Measurements from ENCODE around the gene C10orf95. TPM values are rescaled to one million over a fixed set of nuclear protein-coding genes. Genes with fewer than 3 reads are reported as not detected.

Gene C10orf95
- total RNA-seq, 4 donors from 2014 or later, result 0.85 to 2.8 TPM; not detected in 2

DNA sequence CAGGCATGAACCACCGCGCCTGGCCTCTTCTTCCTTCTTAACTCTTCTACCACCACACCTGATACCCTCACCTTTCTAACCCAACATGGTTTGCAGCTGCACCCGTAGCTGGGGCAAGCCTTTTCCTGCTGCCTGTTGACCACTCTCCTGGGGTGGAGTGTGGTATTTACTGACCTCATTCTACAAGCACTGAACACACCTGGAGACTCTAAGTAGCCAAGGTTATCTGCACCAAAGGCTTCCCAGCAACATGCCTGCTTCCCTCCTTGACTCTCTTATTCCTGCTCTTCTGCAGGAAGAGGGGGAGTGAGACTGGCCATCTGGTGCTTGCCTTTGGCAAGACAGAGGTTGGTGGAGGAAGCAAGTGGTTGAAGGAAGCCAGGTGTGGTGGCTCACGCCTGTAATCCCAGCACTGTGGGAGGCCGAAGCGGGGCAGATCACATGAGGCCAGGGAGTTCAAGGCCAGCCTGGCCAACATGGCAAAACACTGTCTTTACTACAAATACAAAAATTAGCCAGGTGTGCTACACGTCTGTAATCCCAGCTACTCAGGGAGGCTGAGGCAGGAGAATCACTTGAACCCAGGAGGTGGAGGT is 41.1 kb upstream of the C10orf95 start:
- Histone ChIP-seq H3K9me3 (no peaks in the 10 kb centered on the region), H3K36me3 (peaks cover 0 to 32% (median 5%) of the 10 kb centered on the region in 3 donors), H3K4me1 (peaks cover 0 to 9% (median 0%) of the 10 kb centered on the region in 4 donors), H3K4me3 (no peak overlapping the region), H3K27ac (no peak overlapping the region), H3K27me3 (no peaks in the 10 kb centered on the region)
- no peak for DNase-seq
- TF ChIP-seq POLR2A (IDR thresholded peaks at IDR 0.05), result no peak
- TF ChIP-seq, protein P1, sequence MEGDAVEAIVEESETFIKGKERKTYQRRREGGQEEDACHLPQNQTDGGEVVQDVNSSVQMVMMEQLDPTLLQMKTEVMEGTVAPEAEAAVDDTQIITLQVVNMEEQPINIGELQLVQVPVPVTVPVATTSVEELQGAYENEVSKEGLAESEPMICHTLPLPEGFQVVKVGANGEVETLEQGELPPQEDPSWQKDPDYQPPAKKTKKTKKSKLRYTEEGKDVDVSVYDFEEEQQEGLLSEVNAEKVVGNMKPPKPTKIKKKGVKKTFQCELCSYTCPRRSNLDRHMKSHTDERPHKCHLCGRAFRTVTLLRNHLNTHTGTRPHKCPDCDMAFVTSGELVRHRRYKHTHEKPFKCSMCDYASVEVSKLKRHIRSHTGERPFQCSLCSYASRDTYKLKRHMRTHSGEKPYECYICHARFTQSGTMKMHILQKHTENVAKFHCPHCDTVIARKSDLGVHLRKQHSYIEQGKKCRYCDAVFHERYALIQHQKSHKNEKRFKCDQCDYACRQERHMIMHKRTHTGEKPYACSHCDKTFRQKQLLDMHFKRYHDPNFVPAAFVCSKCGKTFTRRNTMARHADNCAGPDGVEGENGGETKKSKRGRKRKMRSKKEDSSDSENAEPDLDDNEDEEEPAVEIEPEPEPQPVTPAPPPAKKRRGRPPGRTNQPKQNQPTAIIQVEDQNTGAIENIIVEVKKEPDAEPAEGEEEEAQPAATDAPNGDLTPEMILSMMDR (IDR thresholded peaks at IDR 0.05), result no peak

DNA sequence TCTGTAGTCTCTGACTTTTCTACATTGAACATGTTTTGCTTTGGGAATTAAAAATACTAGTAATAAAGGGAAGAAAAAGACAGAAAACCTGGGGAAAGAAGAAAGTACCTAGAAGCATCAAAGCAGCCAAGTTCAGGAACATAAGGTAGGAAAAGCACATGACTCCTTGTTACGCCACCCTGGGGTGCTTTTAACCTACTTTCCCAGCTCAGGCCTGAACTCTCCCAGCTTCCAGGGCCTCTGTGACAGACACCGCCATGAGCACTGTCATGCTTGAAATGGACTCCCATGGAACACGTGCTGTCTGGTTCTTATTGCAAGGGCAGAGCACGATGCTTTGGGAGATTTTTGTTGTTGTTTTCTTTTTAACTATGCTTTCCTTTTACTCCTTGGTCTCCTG is 39.8 kb upstream of the C10orf95 start:
- Histone ChIP-seq H3K4me1 (peaks cover 0 to 9% (median 0%) of the 10 kb centered on the region in 4 donors), H3K27ac (no peak overlapping the region), H3K4me3 (no peak overlapping the region), H3K27me3 (no peaks in the 10 kb centered on the region), H3K36me3 (peaks cover 0 to 45% (median 5%) of the 10 kb centered on the region in 3 donors), H3K9me3 (no peaks in the 10 kb centered on the region)
- TF ChIP-seq POLR2A (IDR thresholded peaks at IDR 0.05), result no peak
- TF ChIP-seq, protein P1 (IDR thresholded peaks at IDR 0.05), result no peak
- DNase-seq, result no peak

DNA sequence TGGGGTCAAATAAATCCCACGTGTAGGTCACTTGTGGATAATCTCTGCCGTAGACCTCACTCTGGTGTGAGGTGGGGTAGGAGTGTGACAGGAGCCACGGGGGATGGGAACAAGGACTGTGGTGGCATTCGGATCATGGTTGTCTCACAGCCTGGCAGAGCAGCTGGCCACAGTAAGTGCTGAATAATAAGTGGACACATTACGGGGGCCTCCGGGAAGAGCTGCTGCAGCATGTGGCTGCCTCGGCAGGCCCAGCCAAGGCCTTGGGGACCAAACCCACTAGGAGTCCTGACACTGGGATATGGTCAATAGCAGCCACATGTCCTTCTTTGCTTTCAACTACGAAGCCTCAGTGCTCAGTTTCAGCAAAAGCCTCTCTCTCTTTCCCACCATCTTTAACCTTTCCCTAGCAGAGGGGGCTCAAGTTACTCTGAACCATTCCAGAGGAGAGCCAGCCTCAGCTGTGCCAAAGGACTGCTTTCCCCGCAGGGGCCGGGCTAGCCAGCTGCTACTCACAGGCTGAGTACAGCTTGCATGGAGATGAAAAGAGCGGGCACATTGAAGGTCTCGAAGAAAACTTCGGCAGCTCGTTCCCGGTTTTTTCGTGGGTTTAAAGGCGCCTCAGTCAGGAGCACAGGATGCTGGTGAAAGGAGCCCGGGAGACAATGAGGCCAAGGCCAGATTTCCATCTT is 33.9 kb upstream of the C10orf95 start:
- no peak overlapping the region for H3K4me3 ChIP-seq
- H3K27me3 ChIP-seq, result no peaks in the 10 kb centered on the region
- no peak overlapping the region for H3K27ac ChIP-seq
- no peak for TF ChIP-seq POLR2A (IDR thresholded peaks at IDR 0.05)
- TF ChIP-seq, protein P1 (IDR thresholded peaks at IDR 0.05), result no peak
- peaks cover 0 to 99% (median 5%) of the 10 kb centered on the region in 3 donors for H3K36me3 ChIP-seq
- H3K9me3 ChIP-seq, result no peaks in the 10 kb centered on the region
- DNase-seq, result no peak
- no peaks in the 10 kb centered on the region for H3K4me1 ChIP-seq

DNA sequence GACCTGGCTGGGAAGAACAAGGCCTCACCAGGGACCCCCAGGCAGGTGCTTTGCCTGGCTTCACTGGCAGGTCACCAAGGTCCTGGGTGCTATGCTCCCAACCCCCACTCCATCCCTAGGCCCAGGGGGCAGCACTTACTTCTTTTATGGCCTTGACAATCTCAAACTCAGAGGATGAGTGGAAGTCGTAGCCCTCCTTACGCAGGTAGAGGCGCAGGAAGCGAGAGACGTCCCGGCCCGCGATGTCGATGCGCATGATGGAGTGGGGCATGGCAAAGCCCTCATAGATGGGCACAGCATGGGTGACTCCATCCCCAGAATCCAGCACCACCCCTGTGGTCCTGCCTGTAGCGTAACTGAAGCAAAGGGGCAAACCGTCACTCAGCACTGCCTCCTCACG is 32.7 kb upstream of the C10orf95 start:
- H3K4me1 ChIP-seq, result no peaks in the 10 kb centered on the region
- H3K9me3 ChIP-seq, result no peaks in the 10 kb centered on the region
- DNase-seq, result no peak
- no peak overlapping the region for H3K27ac ChIP-seq
- no peaks in the 10 kb centered on the region for H3K27me3 ChIP-seq
- no peak overlapping the region for H3K4me3 ChIP-seq
- TF ChIP-seq, protein P1 (IDR thresholded peaks at IDR 0.05), result no peak
- no peak for TF ChIP-seq POLR2A (IDR thresholded peaks at IDR 0.05)
- peaks cover 0 to 90% (median 5%) of the 10 kb centered on the region in 3 donors for H3K36me3 ChIP-seq

DNA sequence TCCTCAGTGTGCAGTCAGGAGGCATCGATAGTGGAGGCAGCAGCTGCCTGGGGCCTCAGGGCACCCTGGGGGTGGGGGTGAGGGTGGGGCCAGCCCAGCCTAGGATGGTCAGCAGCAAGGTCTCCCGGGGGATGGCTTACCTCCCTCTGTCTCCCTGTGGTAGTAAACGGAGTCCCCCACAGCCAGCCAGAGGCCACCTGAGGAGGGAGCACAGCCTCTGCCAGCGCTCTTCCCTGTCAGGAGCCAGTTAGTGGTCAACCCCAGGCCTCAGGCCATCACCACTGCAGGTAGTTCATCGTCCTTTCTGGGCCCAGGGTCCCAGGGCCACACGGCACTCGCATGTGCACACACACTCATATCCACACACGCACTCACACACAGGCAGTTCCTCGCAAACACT is 29.1 kb upstream of the C10orf95 start:
- no peak for DNase-seq
- Histone ChIP-seq H3K27ac (no peak overlapping the region), H3K27me3 (no peaks in the 10 kb centered on the region), H3K4me1 (no peaks in the 10 kb centered on the region), H3K36me3 (peaks cover 0 to 55% (median 0%) of the 10 kb centered on the region in 3 donors), H3K9me3 (no peaks in the 10 kb centered on the region), H3K4me3 (no peak overlapping the region)
- no peak for TF ChIP-seq POLR2A (IDR thresholded peaks at IDR 0.05)
- TF ChIP-seq, protein P1 (IDR thresholded peaks at IDR 0.05), result no peak
